LNCAP (cell line): Measurements from ENCODE around the gene ASTN1.

Experiments used
- TF ChIP-seq, protein P1 (sequence below): fragments of 450-650 bp; IDR thresholded peaks from 2 replicates; pipeline ENCODE4 v1.5.1; 2017; ENCODE audit warnings: mild to moderate bottlenecking

ASTN1 gene

DNA sequence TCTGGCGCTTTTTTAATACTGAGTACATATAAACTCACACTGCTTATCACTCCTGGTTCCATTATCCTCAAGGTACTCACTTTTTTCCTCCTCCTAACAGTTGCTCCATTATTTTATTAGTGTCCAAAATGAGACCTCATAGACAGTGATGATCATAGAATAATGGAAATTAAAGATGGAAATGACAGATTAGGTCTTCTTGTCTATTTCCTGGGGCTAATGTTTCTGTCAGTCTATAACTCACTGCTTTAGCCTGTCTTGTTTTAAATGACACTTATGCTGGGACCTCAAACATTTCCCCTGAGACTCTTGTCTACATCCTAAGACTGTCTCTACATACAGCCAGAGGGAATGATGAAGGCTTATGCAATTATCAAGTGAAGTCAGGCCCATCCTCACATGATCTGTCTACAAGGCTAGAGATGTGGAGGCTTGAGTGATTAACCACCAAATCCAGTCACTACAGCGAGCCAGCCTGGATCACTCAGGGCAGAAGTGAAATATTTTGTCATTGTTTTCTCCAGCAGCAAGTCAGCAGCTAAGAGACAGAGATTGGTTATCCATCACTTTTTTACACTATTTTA is 152.1 kb downstream of the ASTN1 start:
- TF ChIP-seq, protein P1, sequence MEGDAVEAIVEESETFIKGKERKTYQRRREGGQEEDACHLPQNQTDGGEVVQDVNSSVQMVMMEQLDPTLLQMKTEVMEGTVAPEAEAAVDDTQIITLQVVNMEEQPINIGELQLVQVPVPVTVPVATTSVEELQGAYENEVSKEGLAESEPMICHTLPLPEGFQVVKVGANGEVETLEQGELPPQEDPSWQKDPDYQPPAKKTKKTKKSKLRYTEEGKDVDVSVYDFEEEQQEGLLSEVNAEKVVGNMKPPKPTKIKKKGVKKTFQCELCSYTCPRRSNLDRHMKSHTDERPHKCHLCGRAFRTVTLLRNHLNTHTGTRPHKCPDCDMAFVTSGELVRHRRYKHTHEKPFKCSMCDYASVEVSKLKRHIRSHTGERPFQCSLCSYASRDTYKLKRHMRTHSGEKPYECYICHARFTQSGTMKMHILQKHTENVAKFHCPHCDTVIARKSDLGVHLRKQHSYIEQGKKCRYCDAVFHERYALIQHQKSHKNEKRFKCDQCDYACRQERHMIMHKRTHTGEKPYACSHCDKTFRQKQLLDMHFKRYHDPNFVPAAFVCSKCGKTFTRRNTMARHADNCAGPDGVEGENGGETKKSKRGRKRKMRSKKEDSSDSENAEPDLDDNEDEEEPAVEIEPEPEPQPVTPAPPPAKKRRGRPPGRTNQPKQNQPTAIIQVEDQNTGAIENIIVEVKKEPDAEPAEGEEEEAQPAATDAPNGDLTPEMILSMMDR = no peak

DNA sequence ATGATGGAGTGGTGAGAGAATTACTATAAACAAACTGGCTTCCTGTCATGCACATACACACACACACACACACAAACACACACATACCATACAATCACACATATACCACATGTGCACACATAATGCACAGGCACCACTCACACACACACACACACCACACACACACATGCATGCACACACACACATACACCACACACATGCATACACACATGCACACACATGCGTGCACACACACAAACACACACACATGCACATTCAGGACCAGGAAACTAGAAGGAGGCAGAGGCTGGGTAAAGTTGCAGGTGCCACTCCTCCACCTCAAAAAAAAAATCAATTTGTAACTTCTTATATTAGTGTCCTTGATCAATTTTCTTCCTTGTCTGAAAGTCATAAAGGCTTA is 153.0 kb downstream of the ASTN1 start:
- TF ChIP-seq, protein P1 = no peak

DNA sequence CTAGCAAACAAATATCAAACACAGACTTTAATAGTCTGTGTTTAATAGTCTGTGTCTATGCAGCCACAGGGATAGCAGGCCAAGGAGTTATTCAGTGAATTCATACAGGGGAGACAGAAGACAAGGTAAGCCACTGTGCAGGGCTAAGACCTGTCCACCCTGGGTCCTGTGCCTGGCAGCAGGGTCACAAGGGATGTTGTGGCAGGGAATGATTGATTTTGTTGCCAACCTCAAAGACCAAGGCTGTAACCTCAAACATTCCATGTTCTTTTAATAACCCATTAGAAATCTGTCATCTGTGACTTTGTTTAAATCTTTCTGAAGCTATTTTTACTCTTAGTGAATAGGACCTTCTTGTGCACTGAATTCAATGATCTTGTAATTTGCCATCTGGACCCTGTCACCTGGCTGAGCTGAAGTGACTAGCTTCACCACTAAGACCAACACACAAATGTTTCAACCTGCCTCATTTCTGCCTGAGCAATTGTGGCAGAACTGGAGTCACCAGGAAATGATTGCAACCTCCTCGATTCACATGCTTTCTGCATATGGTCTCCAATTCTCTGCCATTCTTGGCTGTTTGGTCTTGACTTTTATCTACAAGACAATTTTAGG is 154.2 kb downstream of the ASTN1 start:
- TF ChIP-seq, protein P1 = no peak

DNA sequence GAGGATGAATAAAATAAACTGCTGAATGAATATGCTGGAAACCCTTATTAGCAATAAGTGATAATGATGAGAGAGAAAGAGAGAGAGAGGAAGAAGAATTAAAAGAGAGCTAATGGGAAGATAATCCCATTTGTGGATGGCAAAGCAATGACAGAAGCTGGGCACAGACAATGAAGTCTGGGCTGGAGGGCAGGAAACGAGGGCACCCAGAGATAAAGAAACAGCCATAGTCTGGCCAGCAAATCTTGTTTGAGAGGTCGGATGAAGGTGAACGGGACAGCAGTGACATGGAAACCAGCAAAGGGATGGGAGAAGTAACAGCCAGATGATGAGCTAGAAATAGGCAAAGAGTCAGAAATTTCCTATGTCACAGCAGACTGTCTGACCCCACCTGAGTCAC is 155.9 kb downstream of the ASTN1 start:
- TF ChIP-seq, protein P1 = no peak

DNA sequence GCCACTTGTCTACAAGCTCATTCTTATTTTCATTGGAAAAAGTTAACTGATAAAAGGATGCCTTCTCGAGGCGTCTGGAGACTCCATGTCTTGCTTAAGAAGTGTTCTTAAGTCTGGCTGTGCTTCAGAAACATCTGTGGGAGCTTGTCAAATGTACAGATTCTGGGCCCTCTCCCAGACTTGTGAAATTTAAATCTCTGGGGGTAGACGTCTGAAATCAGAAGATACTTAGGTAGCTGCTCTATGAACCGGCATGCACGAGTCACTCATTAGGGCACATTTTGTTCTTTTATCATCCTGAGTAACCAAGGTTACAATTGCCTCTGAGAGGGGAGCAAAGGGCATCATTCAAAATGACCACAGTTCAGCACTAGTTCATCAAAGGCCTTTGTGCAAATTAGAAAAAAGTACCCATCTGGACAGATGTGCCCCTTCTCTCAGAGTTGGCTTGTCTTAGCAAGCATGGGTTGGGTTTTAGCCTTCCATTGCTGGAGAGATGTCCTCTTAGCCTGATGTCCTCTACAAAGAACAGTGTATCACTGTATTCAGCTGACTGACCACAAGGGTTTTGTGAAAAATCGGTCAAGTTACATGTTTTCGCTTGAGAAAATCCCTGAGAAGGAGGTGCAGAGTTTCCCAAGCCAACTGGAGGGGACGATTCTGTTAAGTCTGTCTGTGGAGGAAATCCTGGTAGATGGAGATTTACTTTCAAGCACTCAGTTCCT is 156.9 kb downstream of the ASTN1 start:
- TF ChIP-seq, protein P1 = no peak

DNA sequence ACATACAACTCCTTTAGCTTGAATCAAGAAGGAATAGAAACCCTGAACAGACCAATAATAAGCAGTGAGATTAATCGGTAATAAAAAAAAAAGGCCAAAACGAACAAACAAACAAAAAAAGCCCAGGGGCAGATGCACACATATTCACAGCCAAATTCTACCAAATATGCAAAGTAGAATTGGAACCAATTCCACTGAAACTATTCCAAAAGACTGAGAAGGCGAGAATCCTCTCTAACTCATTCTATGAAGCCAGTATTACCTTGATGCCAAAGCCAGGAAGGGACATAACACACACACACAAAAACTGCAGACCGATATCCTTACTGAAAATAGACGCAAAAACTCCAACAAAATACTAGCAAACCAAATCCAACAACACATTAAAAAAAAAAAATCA is 161.6 kb downstream of the ASTN1 start:
- TF ChIP-seq, protein P1 = no peak

DNA sequence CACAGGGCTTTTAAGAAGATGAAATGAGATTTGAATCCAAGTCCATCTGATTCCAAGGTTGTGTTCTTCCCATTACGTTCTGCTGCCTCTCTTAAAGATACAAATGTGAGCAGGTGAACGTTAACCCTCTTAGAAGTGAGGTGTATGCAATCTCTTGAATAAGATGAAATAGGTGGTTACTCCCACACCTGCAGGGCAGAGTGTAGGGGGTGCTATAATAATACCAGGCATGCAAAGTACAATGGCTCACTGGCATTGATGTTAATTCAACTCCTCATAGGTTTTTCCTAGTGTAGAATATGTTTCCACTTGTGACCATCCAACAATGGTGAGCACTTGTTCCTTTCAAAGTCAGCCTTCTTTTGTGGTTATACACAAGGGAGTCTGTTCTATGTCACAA is 163.0 kb downstream of the ASTN1 start:
- TF ChIP-seq, protein P1 = no peak
